NCI-H510A (cell line): ENCODE results near the gene SEMA6B.

Experiments
- DNase-seq: peaks from one replicate; lab custom pipeline; 2025; lab: John Stamatoyannopoulos, UW

The SEMA6B gene

DNA sequence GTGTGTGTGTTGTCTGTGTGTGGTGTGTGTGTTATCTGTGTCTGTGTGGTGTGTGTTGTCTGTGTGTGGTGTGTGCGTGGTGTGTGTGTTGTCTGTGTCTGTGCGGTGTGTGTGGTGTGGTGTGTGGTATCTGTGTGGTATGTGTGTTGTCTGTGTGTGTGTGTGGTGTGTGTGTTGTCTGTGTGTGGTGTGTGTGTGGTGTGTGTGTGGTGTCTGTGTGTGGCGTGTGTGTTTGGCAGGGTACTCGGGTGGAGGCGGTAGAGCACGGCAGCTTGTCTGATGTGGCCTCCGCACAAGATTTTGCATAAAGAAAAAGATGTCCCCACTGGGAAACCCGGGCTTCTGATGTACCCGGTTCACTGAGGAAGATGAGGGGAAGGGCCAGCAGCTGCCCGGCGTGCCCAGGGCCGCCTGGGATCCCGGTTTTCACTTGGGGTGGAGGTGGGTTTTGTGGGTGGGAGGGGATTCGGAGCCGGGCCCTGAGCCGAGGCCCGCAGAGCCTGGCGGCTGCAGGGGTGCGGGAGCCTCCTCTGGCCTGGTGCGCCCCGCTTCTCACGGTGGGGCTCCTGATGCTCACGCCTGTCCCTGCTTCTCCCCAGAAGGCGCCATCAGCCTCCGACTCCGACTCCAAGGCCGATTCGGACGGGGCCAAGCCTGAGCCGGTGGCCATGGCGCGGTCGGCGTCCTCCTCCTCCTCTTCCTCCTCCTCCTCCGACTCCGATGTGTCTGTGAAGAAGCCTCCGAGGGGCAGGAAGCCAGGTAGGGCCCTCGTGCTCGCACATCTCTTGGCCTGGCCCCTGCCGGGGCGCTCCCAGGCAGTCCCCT, 66.2 kb downstream of the SEMA6B start:
- no peak for DNase-seq
